ENCODE measurements around the gene ZNRF2. TPM values are rescaled to one million over a fixed set of nuclear protein-coding genes. Genes with fewer than 3 reads are reported as not detected.

The ZNRF2 gene
- polyA plus RNA-seq, 1 donor (not counting 4 experiments of a cell fraction or from before 2014, with no cell fraction given) = 7.0 TPM

DNA sequence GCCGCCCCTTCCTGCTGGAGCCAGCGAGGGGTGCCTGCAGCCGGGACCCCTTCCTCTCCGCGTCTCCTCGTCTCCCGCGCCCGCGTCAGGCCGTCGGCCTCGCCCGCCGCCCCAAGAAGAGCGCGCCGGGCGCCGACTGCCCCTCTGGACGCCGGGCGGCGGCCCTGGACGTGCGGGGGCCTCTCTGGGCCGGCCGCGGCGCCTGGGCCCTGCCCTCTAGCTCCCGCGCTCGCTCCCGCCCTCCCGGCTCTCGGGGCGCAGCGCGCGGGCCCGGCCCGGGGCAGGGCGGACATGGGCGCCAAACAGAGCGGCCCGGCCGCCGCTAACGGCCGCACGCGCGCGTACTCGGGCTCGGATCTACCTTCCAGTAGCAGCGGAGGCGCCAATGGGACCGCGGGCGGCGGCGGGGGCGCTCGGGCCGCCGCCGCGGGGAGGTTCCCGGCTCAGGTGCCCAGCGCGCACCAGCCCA, 704 bp downstream of the ZNRF2 start:
- no peaks in the 10 kb centered on the region for H4K20me1 ChIP-seq (ENCODE audit: control insufficient read depth, extremely low read depth, insufficient read depth, low read length)
- H3K4me2 ChIP-seq (ENCODE audit: control insufficient read depth, extremely low read depth, insufficient read depth, low read depth, low read length) = peak overlapping the region; percentile 10
- H3K9me1 ChIP-seq (ENCODE audit: control insufficient read depth, extremely low read depth, insufficient read depth, low read length) = no peaks in the 10 kb centered on the region
- no peak for DNase-seq (ENCODE audit: low read depth, low spot score)
- H3K4me3 ChIP-seq (ENCODE audit: control insufficient read depth in 2 of 3, extremely low read depth in 1 of 3, insufficient read depth in 2 of 3, low read depth in 1 of 3, low read length in 3 of 3) = peak overlapping the region; percentile 51 to 72 (median 65)
- no peak for FAIRE-seq
- H2AFZ ChIP-seq (ENCODE audit: control insufficient read depth, low read length) = no peak overlapping the region
- H3K36me3 ChIP-seq (ENCODE audit: control insufficient read depth in 2 of 2, extremely low read depth in 1 of 2, insufficient read depth in 2 of 2, low read length in 2 of 2) = no peaks in the 10 kb centered on the region
- peaks cover 20% of the 10 kb centered on the region for H3K4me1 ChIP-seq (ENCODE audit: control insufficient read depth, extremely low read depth, insufficient read depth, low read length)
- TF ChIP-seq, protein P1, sequence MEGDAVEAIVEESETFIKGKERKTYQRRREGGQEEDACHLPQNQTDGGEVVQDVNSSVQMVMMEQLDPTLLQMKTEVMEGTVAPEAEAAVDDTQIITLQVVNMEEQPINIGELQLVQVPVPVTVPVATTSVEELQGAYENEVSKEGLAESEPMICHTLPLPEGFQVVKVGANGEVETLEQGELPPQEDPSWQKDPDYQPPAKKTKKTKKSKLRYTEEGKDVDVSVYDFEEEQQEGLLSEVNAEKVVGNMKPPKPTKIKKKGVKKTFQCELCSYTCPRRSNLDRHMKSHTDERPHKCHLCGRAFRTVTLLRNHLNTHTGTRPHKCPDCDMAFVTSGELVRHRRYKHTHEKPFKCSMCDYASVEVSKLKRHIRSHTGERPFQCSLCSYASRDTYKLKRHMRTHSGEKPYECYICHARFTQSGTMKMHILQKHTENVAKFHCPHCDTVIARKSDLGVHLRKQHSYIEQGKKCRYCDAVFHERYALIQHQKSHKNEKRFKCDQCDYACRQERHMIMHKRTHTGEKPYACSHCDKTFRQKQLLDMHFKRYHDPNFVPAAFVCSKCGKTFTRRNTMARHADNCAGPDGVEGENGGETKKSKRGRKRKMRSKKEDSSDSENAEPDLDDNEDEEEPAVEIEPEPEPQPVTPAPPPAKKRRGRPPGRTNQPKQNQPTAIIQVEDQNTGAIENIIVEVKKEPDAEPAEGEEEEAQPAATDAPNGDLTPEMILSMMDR (optimal IDR thresholded peaks at IDR 0.05 in 1 of 3, IDR thresholded peaks at IDR 0.05 in 1 of 3, conservative IDR thresholded peaks at IDR 0.05 in 1 of 3; ENCODE audit: extremely low read depth in 1 of 3, insufficient read depth in 2 of 3, low read length in 3 of 3) = no peak
- no peak for TF ChIP-seq EZH2 (IDR thresholded peaks at IDR 0.05; ENCODE audit: low read length)
- peak overlapping the region; percentile 90 for H3K27ac ChIP-seq (ENCODE audit: control insufficient read depth, insufficient read depth, low read length)
- H3K27me3 ChIP-seq (ENCODE audit: control insufficient read depth, extremely low read depth, insufficient read depth, low read length) = no peaks in the 10 kb centered on the region
- H3K9me3 ChIP-seq (ENCODE audit: control insufficient read depth, low read depth, low read length) = no peaks in the 10 kb centered on the region
- dilution Hi-C loops (cut with MboI; ENCODE audit: extremely low pct_ligation_motif_present, low sequenced_read_pairs) = no loop called here
- peaks cover 35% of the 10 kb centered on the region for H3K79me2 ChIP-seq (ENCODE audit: control insufficient read depth, insufficient read depth, low read length)
- H3K9ac ChIP-seq (ENCODE audit: control insufficient read depth, extremely low read depth, insufficient read depth, low read length) = peak overlapping the region; percentile 94

DNA sequence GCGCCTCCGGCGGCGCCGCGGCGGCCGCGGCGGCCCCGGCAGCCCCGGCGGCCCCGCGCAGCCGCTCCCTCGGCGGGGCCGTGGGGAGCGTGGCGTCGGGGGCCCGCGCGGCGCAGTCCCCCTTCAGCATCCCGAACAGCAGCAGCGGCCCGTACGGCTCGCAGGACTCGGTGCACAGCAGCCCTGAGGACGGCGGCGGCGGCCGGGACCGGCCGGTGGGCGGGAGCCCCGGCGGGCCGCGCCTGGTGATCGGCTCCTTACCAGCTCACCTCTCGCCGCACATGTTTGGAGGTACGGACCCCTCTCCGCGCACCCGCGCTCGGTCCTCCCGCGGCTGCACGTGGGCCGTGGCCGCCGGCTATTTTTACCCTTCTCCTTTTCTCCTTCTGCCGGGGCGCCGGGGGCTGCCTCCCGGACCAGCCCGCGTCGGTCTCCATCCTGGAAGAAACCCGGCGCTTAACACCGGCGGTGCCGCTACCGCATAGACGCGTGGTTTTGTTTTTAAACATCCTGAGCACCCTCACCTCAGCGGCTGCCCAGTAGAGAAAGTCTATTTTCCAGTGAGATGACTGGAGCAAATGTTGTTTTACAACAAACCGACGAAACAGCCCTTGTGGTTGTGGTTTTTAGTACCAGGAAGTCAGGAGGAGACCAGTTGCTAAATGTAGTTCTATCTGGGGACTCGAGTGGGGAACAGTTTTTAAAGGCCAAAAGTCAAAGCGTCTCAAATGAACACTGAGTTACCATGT, 1.3 kb downstream of the ZNRF2 start:
- DNase-seq (ENCODE audit: low read depth, low spot score) (no peak), FAIRE-seq (no peak)
- H3K79me2 ChIP-seq (ENCODE audit: control insufficient read depth, insufficient read depth, low read length) = peaks cover 40% of the 10 kb centered on the region
- peaks cover 26% of the 10 kb centered on the region for H3K4me1 ChIP-seq (ENCODE audit: control insufficient read depth, extremely low read depth, insufficient read depth, low read length)
- no peaks in the 10 kb centered on the region for H3K27me3 ChIP-seq (ENCODE audit: control insufficient read depth, extremely low read depth, insufficient read depth, low read length)
- H3K9me3 ChIP-seq (ENCODE audit: control insufficient read depth, low read depth, low read length) = no peaks in the 10 kb centered on the region
- no peaks in the 10 kb centered on the region for H3K9me1 ChIP-seq (ENCODE audit: control insufficient read depth, extremely low read depth, insufficient read depth, low read length)
- peak overlapping the region; percentile 94 for H3K9ac ChIP-seq (ENCODE audit: control insufficient read depth, extremely low read depth, insufficient read depth, low read length)
- H2AFZ ChIP-seq (ENCODE audit: control insufficient read depth, low read length) = peak overlapping the region; percentile 39
- H3K27ac ChIP-seq (ENCODE audit: control insufficient read depth, insufficient read depth, low read length) = peak overlapping the region; percentile 90
- H4K20me1 ChIP-seq (ENCODE audit: control insufficient read depth, extremely low read depth, insufficient read depth, low read length) = no peaks in the 10 kb centered on the region
- H3K4me3 ChIP-seq (ENCODE audit: control insufficient read depth in 2 of 3, extremely low read depth in 1 of 3, insufficient read depth in 2 of 3, low read depth in 1 of 3, low read length in 3 of 3) = peak overlapping the region; percentile 72 to 85 (median 77)
- dilution Hi-C loops (cut with MboI; ENCODE audit: extremely low pct_ligation_motif_present, low sequenced_read_pairs) = no loop called here
- no peak for TF ChIP-seq EZH2 (IDR thresholded peaks at IDR 0.05; ENCODE audit: low read length)
- TF ChIP-seq, protein P1 (optimal IDR thresholded peaks at IDR 0.05 in 1 of 3, IDR thresholded peaks at IDR 0.05 in 1 of 3, conservative IDR thresholded peaks at IDR 0.05 in 1 of 3; ENCODE audit: extremely low read depth in 1 of 3, insufficient read depth in 2 of 3, low read length in 3 of 3) = no peak
- peak overlapping the region; percentile 80 for H3K4me2 ChIP-seq (ENCODE audit: control insufficient read depth, extremely low read depth, insufficient read depth, low read depth, low read length)
- no peaks in the 10 kb centered on the region for H3K36me3 ChIP-seq (ENCODE audit: control insufficient read depth in 2 of 2, extremely low read depth in 1 of 2, insufficient read depth in 2 of 2, low read length in 2 of 2)
